C4-2B (cell line): Measurements from ENCODE around the gene CACNG7.

Source experiments
- ZFX ChIP-seq: fragments of 450-650 bp; IDR thresholded peaks from 2 replicates; pipeline ENCODE4 v1.6.1; 2017
- TF ChIP-seq, protein P1 (sequence below): fragments of 450-650 bp; conservative IDR thresholded peaks from 2 replicates; pipeline ENCODE4 v1.5.1; 2017; ENCODE audit warnings: mild to moderate bottlenecking

DNA sequence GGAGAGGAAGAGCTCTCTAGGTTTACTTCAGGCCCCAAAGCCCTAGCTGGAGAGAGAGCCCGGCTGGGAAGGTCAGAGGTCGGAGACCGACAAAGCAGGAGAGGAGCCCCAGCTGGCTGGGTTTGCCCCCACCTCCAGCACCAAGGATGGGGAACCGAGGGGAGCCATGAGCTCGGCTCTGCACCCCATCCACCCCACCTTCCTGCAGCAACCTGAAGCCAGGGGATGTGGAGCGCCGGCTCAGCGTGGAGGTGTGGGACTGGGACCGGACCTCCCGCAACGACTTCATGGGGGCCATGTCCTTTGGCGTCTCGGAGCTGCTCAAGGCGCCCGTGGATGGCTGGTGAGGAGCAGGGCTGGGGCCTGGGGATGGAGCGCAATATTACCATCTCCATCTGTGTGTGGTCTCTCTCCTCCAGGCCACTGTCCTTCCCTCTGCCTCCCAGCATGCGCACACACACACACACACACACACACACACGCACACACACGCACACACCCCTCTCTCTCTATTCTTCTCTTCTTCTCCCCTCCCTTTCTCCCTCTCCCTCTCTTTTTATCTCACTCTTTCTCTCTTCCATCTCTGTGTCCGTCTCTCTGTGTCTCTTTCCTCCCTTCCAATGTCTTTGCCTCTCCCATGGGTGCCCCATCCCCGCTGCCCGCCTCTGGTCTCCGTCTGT lies 16.6 kb upstream of the CACNG7 start:
- TF ChIP-seq, protein P1, sequence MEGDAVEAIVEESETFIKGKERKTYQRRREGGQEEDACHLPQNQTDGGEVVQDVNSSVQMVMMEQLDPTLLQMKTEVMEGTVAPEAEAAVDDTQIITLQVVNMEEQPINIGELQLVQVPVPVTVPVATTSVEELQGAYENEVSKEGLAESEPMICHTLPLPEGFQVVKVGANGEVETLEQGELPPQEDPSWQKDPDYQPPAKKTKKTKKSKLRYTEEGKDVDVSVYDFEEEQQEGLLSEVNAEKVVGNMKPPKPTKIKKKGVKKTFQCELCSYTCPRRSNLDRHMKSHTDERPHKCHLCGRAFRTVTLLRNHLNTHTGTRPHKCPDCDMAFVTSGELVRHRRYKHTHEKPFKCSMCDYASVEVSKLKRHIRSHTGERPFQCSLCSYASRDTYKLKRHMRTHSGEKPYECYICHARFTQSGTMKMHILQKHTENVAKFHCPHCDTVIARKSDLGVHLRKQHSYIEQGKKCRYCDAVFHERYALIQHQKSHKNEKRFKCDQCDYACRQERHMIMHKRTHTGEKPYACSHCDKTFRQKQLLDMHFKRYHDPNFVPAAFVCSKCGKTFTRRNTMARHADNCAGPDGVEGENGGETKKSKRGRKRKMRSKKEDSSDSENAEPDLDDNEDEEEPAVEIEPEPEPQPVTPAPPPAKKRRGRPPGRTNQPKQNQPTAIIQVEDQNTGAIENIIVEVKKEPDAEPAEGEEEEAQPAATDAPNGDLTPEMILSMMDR, result no peak
- TF ChIP-seq ZFX, result no peak
